Lung (tissue), 12 donors: Measurements from ENCODE around the gene GPR153. TPM values are rescaled to one million over a fixed set of nuclear protein-coding genes. Genes with fewer than 3 reads are reported as not detected.

Source experiments
- ATAC-seq: fragments of 200-7000 bp; cut with Tn5 transposase; one replicate; pipeline ENCODE4 v1.9.1; 2020; ENCODE audit warnings: moderate number of reproducible peaks; ENCODE audit not compliant: insufficient read depth, low FRiP score
- DNase-seq, 3 donors: peaks; one replicate each; pipeline ENCODE4 v3.0.0-alpha.2; 2013 to 2017
- H3K27ac ChIP-seq, 2 donors: one replicate each; pipeline ENCODE4 v1.5.1; 2013; ENCODE audit warnings: mild to moderate bottlenecking in 2 of 2, moderate library complexity in 2 of 2, control low read depth in 1 of 2, inconsistent platforms in 1 of 2, low read depth in 1 of 2, low read length in 1 of 2
- H3K27me3 ChIP-seq, 3 donors: one replicate each; pipeline ENCODE4 v1.5.1; 2013; ENCODE audit warnings: low read length in 2 of 3; ENCODE audit not compliant: control insufficient read depth in 3 of 3, insufficient read depth in 3 of 3
- H3K36me3 ChIP-seq, 4 donors: one replicate each; pipeline ENCODE4 v1.5.1; 2013; ENCODE audit warnings: low read length in 4 of 4, mild to moderate bottlenecking in 1 of 4, moderate library complexity in 1 of 4; ENCODE audit not compliant: control insufficient read depth in 4 of 4, insufficient read depth in 4 of 4
- H3K4me1 ChIP-seq, 5 donors: one replicate each; pipeline ENCODE4 v1.5.1; 2013; ENCODE audit warnings: low read length in 5 of 5, mild to moderate bottlenecking in 2 of 5, moderate library complexity in 1 of 5; ENCODE audit not compliant: control insufficient read depth in 5 of 5, insufficient read depth in 5 of 5
- H3K4me3 ChIP-seq: one replicate; pipeline ENCODE4 v1.5.1; 2013; ENCODE audit warnings: mild to moderate bottlenecking, control low read depth, moderate library complexity
- H3K9ac ChIP-seq, 2 donors: one replicate each; pipeline ENCODE4 v1.5.1; 2013; ENCODE audit warnings: low read length in 2 of 2, control low read depth in 1 of 2; ENCODE audit not compliant: insufficient read depth in 1 of 2
- H3K9me3 ChIP-seq, 4 donors: one replicate each; pipeline ENCODE4 v1.5.1; 2013; ENCODE audit warnings: low read length in 3 of 4, mild to moderate bottlenecking in 1 of 4, moderate library complexity in 1 of 4; ENCODE audit not compliant: control insufficient read depth in 4 of 4, insufficient read depth in 3 of 4
- WGBS, 2 donors: extraction: QIAGEN DNeasy Blood & Tissue Kit; methylation state at CpG; one replicate each; pipeline ENCODE4 v1.1.7; 2013; 5-methylcytosine and 5-hydroxymethylcytosine counted together
- polyA plus RNA-seq, 2 donors: library from polyadenylated mRNA; stranded (reverse); fragments of 200-250 nt; gene quantifications; one replicate each; pipeline ENCODE4 v1.2.1, GENCODE V29; 2013
- total RNA-seq, 2 donors: library from RNA; depleted of rRNA in 1 of 2; stranded (reverse); fragments of >200 nt in 1 of 2; gene quantifications; one replicate each; pipeline ENCODE4 v1.2.1, GENCODE V29; 2014 to 2021
- TF ChIP-seq, protein P1 (sequence below): IDR thresholded peaks from 2 replicates; pipeline ENCODE4 v1.5.1; 2012; ENCODE audit warnings: mild to moderate bottlenecking; ENCODE audit errors: control extremely low read depth, extremely low read depth
- donor health status: control.
- donor health status: control.
- donor health status: Bipolar disorder and iron deficiency.
- donor health status: healthy.
- donor health status: DM: yes; HTN: yes; CAD: no.

GPR153 gene
- total and polyA plus RNA-seq, 4 donors, result 3.2 to 17.0 (median 6.2) TPM

GRCh38 chr1:6269296-6269695 is 8.4 kb upstream of the GPR153 start:
- H3K9me3 ChIP-seq, result peaks cover 0 to 2% (median 0%) of the 10 kb centered on the region in 4 donors
- peaks cover 0 to 65% (median 29%) of the 10 kb centered on the region in 5 donors for H3K4me1 ChIP-seq
- no peaks in the 10 kb centered on the region for H3K36me3 ChIP-seq
- TF ChIP-seq, protein P1, sequence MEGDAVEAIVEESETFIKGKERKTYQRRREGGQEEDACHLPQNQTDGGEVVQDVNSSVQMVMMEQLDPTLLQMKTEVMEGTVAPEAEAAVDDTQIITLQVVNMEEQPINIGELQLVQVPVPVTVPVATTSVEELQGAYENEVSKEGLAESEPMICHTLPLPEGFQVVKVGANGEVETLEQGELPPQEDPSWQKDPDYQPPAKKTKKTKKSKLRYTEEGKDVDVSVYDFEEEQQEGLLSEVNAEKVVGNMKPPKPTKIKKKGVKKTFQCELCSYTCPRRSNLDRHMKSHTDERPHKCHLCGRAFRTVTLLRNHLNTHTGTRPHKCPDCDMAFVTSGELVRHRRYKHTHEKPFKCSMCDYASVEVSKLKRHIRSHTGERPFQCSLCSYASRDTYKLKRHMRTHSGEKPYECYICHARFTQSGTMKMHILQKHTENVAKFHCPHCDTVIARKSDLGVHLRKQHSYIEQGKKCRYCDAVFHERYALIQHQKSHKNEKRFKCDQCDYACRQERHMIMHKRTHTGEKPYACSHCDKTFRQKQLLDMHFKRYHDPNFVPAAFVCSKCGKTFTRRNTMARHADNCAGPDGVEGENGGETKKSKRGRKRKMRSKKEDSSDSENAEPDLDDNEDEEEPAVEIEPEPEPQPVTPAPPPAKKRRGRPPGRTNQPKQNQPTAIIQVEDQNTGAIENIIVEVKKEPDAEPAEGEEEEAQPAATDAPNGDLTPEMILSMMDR, result no peak
- ATAC-seq (no peak), DNase-seq (no peak)
- WGBS, 2 donors, result 91 to 96% methylated on average over 13 to 14 of the region's 14 CpGs
- H3K4me3 ChIP-seq, result no peak overlapping the region
- H3K27me3 ChIP-seq, result no peaks in the 10 kb centered on the region
- H3K9ac ChIP-seq, result no peak overlapping the region
- H3K27ac ChIP-seq, result no peak overlapping the region

DNA sequence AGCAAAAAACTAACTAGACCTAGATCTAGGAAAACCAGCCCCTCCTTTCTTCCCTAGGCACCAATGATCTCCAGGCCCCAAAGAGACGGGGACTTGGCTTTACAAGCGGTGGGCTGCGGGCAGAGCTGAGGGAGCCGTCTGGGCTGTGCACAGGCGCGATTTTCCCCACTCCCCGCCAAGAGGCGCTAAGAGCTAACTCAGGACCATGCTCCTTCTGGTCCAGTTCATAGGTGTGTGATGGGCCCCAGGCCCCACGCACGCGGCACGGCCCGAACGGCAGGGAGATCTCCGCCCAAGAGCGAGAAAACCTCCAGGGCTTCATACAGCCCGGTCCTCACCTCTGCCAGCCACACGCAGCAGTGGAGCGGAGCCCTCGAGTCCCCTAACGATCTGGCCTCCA is 7.5 kb upstream of the GPR153 start:
- H3K4me1 ChIP-seq, result peaks cover 0 to 74% (median 38%) of the 10 kb centered on the region in 5 donors
- no peak overlapping the region for H3K27ac ChIP-seq
- peaks cover 0 to 2% (median 0%) of the 10 kb centered on the region in 4 donors for H3K9me3 ChIP-seq
- H3K9ac ChIP-seq, result no peak overlapping the region
- 82 to 95% methylated on average over 21 of the region's 21 CpGs for WGBS, 2 donors
- DNase-seq (no peak), ATAC-seq (no peak)
- no peaks in the 10 kb centered on the region for H3K36me3 ChIP-seq
- TF ChIP-seq, protein P1, result no peak
- H3K4me3 ChIP-seq, result no peak overlapping the region
- H3K27me3 ChIP-seq, result no peaks in the 10 kb centered on the region

DNA sequence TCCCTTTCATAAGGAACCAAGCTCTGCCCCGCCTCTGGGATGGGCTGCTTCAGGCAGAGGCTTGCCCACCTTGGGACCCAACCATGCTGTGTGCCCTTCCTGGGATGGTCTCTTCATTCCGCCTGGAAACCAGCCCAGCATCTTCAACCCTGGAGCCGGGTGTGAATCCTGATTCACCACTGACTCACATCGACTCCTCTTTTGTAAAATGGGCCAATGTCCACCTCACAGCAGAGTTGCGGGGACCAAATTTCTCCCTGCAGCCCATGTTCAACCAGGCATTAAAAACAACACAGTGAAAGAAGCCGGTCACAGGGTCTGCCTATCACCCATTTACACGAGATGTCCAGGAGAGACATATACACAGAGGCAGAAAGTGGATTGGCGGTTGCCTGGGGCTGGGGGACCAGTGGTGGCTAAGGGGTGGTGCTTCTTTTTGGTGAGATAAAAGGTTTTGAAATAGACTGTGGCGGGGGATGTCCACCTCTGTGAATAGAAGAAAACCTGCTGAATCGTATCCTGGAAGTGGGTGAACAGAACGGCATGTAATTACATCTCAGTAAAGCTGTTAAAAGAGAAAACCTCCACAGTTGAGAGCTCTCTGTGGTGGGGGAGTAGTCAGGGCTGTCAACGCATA is 6.9 kb upstream of the GPR153 start:
- H3K27me3 ChIP-seq, result no peaks in the 10 kb centered on the region
- TF ChIP-seq, protein P1, result no peak
- ATAC-seq (no peak), DNase-seq (no peak)
- H3K9me3 ChIP-seq, result no peaks in the 10 kb centered on the region
- H3K4me1 ChIP-seq, result peaks cover 0 to 79% (median 42%) of the 10 kb centered on the region in 5 donors
- H3K9ac ChIP-seq, result no peak overlapping the region
- no peaks in the 10 kb centered on the region for H3K36me3 ChIP-seq
- H3K4me3 ChIP-seq, result no peak overlapping the region
- H3K27ac ChIP-seq, result no peak overlapping the region
- WGBS, 2 donors, result 86 to 90% methylated on average over 12 of the region's 12 CpGs

GRCh38 chr1:6266641-6267040 is 5.7 kb upstream of the GPR153 start:
- no peak for ATAC-seq
- H3K9me3 ChIP-seq, result no peaks in the 10 kb centered on the region

More at GRCh38 chr1:6266641-6267040, 5.7 kb upstream of the GPR153 start:
- H3K36me3 ChIP-seq, result no peaks in the 10 kb centered on the region
- TF ChIP-seq, protein P1, result no peak
- H3K4me1 ChIP-seq, result peaks cover 0 to 84% (median 47%) of the 10 kb centered on the region in 5 donors
- no peak for DNase-seq
- WGBS, 2 donors, result 74 to 86% methylated on average over 11 of the region's 11 CpGs
- H3K4me3 ChIP-seq, result no peak overlapping the region
- H3K9ac ChIP-seq, result no peak overlapping the region
- H3K27me3 ChIP-seq, result peaks cover 0 to 4% (median 0%) of the 10 kb centered on the region in 3 donors
- H3K27ac ChIP-seq, result no peak overlapping the region
